WTC11 (cell line): ENCODE measurements around the gene MRPL52. TPM values are rescaled to one million over a fixed set of nuclear protein-coding genes. Genes with fewer than 3 reads are reported as not detected.

ENCODE experiments used
- ATAC-seq: fragments of 200-7000 bp; cut with Tn5 transposase; 2 replicates; pipeline ENCODE4 v1.10.0; 2021; ENCODE audit warnings: mild to moderate bottlenecking, moderate library complexity
- CTCF ChIA-PET: fragments of 300-600 bp; sonication (Branson Sonifier 250); formaldehyde crosslinking; loops from one replicate; lab custom pipeline; 2021; ENCODE audit warnings: antibody characterized with exemption; lab: Charles Lee
- POLR2A ChIA-PET: fragments of 350-600 bp; sonication (Branson Sonifier 250); formaldehyde crosslinking; loops from one replicate; lab custom pipeline; 2021; ENCODE audit warnings: antibody characterized with exemption; lab: Charles Lee
- DNase-seq: peaks from one replicate; pipeline ENCODE4 v3.0.0; 2021; ENCODE audit warnings: low spot score
- H3K27ac Mint-ChIP-seq: 2 replicates; pipeline ENCODE4 v1.8.0; 2021; ENCODE audit warnings: mixed read lengths
- H3K27me3 Mint-ChIP-seq: 2 replicates; pipeline ENCODE4 v1.8.0; 2021; ENCODE audit warnings: low read depth, mild to moderate bottlenecking, moderate library complexity, mixed read lengths
- H3K36me3 Mint-ChIP-seq: 2 replicates; pipeline ENCODE4 v1.8.0; 2021; ENCODE audit warnings: mixed read lengths
- H3K4me1 Mint-ChIP-seq: 2 replicates; pipeline ENCODE4 v1.8.0; 2022; ENCODE audit warnings: mixed read lengths
- H3K4me3 Mint-ChIP-seq: 2 replicates; pipeline ENCODE4 v1.8.0; 2021; ENCODE audit warnings: mild to moderate bottlenecking, moderate library complexity, mixed read lengths
- H3K9me3 Mint-ChIP-seq: 2 replicates; pipeline ENCODE4 v1.8.0; 2021; ENCODE audit warnings: mixed read lengths
- ATF1 ChIP-seq: sonication (generic); formaldehyde crosslinking; IDR thresholded peaks from 2 replicates; pipeline ENCODE4 v1.8.1; 2023; ENCODE audit warnings: mild to moderate bottlenecking, moderate library complexity, missing genetic modification reagents
- ESRRA ChIP-seq: sonication (generic); formaldehyde crosslinking; IDR thresholded peaks from 2 replicates; pipeline ENCODE4 v1.8.1; 2022; ENCODE audit warnings: mild to moderate bottlenecking, missing genetic modification reagents, borderline replicate concordance
- IRF2 ChIP-seq: sonication (generic); formaldehyde crosslinking; IDR thresholded peaks from 2 replicates; pipeline ENCODE4 v1.8.0; 2022; ENCODE audit warnings: low read depth, missing genetic modification reagents, borderline replicate concordance
- JAZF1 ChIP-seq: fragments of 250-450 bp; sonication (Bioruptor Pico); IDR thresholded peaks from 2 replicates; pipeline ENCODE4 v1.9.0; 2021; ENCODE audit warnings: moderate library complexity, mild to moderate bottlenecking, inconsistent platforms
- MXD4 ChIP-seq: fragments of 250-450 bp; sonication (Bioruptor Pico); IDR thresholded peaks from 2 replicates; pipeline ENCODE4 v1.8.0; 2021; ENCODE audit warnings: mild to moderate bottlenecking, moderate library complexity, borderline replicate concordance
- SOX15 ChIP-seq: fragments of 250-450 bp; sonication (Bioruptor Pico); IDR thresholded peaks from 2 replicates; pipeline ENCODE4 v1.9.0; 2021; ENCODE audit warnings: mild to moderate bottlenecking
- ZBTB21 ChIP-seq: sonication (generic); formaldehyde crosslinking; IDR thresholded peaks from 2 replicates; pipeline ENCODE4 v1.8.1; 2023; ENCODE audit warnings: mild to moderate bottlenecking, missing genetic modification reagents, borderline replicate concordance
- ZNF219 ChIP-seq: sonication (generic); formaldehyde crosslinking; IDR thresholded peaks from 2 replicates; pipeline ENCODE4 v1.8.0; 2023; ENCODE audit warnings: missing genetic modification reagents, mild to moderate bottlenecking, borderline replicate concordance
- ZNF263 ChIP-seq: sonication (generic); formaldehyde crosslinking; IDR thresholded peaks from 2 replicates; pipeline ENCODE4 v1.8.1; 2022; ENCODE audit warnings: low read depth, mild to moderate bottlenecking, moderate library complexity, missing genetic modification reagents
- ZNF317 ChIP-seq: sonication (generic); formaldehyde crosslinking; IDR thresholded peaks from 2 replicates; pipeline ENCODE4 v1.8.1; 2023; ENCODE audit warnings: low read depth, mild to moderate bottlenecking, moderate library complexity, missing genetic modification reagents, borderline replicate concordance
- total RNA-seq: library from RNA; stranded (reverse); gene quantifications from 3 replicates; pipeline ENCODE4 v1.2.3, GENCODE V29; 2021
- TF ChIP-seq, protein P1 (sequence below): sonication (generic); formaldehyde crosslinking; IDR thresholded peaks from 2 replicates; pipeline ENCODE4 v1.8.1; 2022; ENCODE audit warnings: low read depth, mild to moderate bottlenecking, moderate library complexity, missing genetic modification reagents, borderline replicate concordance
- TF ChIP-seq, protein P2 (sequence below): fragments of 250-450 bp; sonication (Bioruptor Pico); IDR thresholded peaks from 2 replicates; pipeline ENCODE4 v1.9.0; 2021; ENCODE audit warnings: mild to moderate bottlenecking, borderline replicate concordance
- TF ChIP-seq, protein P3 (sequence below): fragments of 250-450 bp; sonication (Bioruptor Pico); conservative IDR thresholded peaks from 2 replicates; pipeline ENCODE4 v1.9.0; 2021; ENCODE audit warnings: mild to moderate bottlenecking
- TF ChIP-seq, protein P4 (sequence below): sonication (generic); formaldehyde crosslinking; IDR thresholded peaks from 2 replicates; pipeline ENCODE4 v1.8.1; 2022; ENCODE audit warnings: low read depth, missing genetic modification reagents, borderline replicate concordance
- TF ChIP-seq, protein P5 (sequence below): fragments of 250-450 bp; sonication (Bioruptor Pico); IDR thresholded peaks from 2 replicates; pipeline ENCODE4 v1.9.0; 2021; ENCODE audit warnings: moderate library complexity, mild to moderate bottlenecking, inconsistent platforms, borderline replicate concordance
- TF ChIP-seq, protein P6 (sequence below): sonication (generic); formaldehyde crosslinking; IDR thresholded peaks from 2 replicates; pipeline ENCODE4 v1.8.0; 2023; ENCODE audit warnings: missing genetic modification reagents, mild to moderate bottlenecking, borderline replicate concordance

The MRPL52 gene
- total RNA-seq, 1 experiment from 2014 or later = 170 TPM

DNA sequence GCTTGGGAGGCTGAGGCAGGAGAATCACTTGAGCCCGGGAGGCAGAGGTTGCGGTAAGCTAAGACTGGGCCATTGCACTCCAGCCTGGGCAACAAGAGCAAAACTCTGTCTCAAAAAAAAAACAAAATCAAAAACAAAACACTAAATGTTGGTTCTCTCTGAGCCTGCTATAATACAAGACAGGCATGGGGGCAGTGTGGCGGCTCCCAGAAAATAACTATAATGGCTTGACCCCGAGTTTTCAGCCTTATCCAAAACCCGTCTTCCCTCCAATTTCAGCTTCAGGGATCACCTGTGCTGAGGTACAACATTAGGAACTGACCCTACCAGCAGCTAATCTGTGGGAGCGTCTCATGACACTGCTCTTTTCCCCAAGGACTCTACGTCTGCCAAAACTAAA lies 15.3 kb upstream of the MRPL52 start:
- no peaks in the 10 kb centered on the region for H3K27me3 Mint-ChIP-seq
- CTCF ChIA-PET = interaction anchor here (0.9 to 2.8 kb wide), 5 partner anchors 8 to 244 kb away, joined by 3 to 30 read pairs (median 8); no protein-coding TSS in a partner anchor
- no peak for TF ChIP-seq SOX15 (CRISPR knock-in tag)
- TF ChIP-seq, protein P1, sequence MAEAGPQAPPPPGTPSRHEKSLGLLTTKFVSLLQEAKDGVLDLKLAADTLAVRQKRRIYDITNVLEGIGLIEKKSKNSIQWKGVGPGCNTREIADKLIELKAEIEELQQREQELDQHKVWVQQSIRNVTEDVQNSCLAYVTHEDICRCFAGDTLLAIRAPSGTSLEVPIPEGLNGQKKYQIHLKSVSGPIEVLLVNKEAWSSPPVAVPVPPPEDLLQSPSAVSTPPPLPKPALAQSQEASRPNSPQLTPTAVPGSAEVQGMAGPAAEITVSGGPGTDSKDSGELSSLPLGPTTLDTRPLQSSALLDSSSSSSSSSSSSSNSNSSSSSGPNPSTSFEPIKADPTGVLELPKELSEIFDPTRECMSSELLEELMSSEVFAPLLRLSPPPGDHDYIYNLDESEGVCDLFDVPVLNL (CRISPR knock-in tag) = no peak
- no peak for TF ChIP-seq ZNF219 (CRISPR knock-in tag)
- TF ChIP-seq, protein P2, sequence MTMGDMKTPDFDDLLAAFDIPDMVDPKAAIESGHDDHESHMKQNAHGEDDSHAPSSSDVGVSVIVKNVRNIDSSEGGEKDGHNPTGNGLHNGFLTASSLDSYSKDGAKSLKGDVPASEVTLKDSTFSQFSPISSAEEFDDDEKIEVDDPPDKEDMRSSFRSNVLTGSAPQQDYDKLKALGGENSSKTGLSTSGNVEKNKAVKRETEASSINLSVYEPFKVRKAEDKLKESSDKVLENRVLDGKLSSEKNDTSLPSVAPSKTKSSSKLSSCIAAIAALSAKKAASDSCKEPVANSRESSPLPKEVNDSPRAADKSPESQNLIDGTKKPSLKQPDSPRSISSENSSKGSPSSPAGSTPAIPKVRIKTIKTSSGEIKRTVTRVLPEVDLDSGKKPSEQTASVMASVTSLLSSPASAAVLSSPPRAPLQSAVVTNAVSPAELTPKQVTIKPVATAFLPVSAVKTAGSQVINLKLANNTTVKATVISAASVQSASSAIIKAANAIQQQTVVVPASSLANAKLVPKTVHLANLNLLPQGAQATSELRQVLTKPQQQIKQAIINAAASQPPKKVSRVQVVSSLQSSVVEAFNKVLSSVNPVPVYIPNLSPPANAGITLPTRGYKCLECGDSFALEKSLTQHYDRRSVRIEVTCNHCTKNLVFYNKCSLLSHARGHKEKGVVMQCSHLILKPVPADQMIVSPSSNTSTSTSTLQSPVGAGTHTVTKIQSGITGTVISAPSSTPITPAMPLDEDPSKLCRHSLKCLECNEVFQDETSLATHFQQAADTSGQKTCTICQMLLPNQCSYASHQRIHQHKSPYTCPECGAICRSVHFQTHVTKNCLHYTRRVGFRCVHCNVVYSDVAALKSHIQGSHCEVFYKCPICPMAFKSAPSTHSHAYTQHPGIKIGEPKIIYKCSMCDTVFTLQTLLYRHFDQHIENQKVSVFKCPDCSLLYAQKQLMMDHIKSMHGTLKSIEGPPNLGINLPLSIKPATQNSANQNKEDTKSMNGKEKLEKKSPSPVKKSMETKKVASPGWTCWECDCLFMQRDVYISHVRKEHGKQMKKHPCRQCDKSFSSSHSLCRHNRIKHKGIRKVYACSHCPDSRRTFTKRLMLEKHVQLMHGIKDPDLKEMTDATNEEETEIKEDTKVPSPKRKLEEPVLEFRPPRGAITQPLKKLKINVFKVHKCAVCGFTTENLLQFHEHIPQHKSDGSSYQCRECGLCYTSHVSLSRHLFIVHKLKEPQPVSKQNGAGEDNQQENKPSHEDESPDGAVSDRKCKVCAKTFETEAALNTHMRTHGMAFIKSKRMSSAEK = no peak
- TF ChIP-seq, protein P3, sequence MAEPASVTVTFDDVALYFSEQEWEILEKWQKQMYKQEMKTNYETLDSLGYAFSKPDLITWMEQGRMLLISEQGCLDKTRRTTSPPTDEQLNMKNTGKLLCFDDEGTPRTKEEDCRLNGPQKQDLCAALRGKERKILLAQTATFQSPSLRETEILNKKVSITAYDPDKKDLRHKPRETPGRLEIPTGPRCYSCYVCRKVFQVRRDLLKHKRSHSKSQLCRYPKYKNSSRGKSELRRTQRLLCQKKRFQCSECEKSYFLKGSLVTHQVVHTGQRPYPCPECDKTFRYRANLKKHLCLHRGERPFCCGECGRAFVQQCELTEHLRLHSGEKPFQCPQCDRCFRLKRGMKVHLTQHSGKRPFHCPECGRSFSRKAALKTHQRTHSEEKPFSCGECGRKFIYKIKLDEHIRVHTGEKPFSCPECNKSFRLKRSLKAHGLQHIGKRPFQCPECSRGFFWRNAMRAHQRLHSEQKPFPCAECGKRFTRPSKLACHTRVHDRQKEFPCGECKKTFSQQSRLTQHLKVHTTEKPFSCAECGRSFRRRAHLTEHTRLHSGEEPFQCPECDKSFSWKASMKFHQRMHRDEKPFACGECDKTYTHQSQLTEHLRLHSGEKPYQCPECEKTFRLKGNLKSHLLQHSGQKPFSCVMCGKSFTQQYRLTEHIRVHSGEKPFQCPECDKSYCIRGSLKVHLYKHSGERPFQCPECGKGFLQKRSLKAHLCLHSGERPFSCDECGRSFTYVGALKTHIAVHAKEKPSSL (CRISPR knock-in tag) = no peak
- TF ChIP-seq ZNF263 = no peak
- TF ChIP-seq ESRRA (CRISPR knock-in tag) = no peak
- TF ChIP-seq ATF1 (CRISPR knock-in tag) = no peak
- no peak for TF ChIP-seq ZBTB21 (CRISPR knock-in tag)
- no peak for TF ChIP-seq JAZF1 (CRISPR knock-in tag)
- no peak for TF ChIP-seq IRF2 (CRISPR knock-in tag)
- H3K36me3 Mint-ChIP-seq = no peaks in the 10 kb centered on the region
- H3K9me3 Mint-ChIP-seq = no peaks in the 10 kb centered on the region
- peaks cover 33% of the 10 kb centered on the region for H3K4me1 Mint-ChIP-seq
- no peak overlapping the region for H3K4me3 Mint-ChIP-seq
- ATAC-seq (no peak), DNase-seq (no peak)
- POLR2A ChIA-PET = interaction anchor here (0.7 to 2.3 kb wide), 3 partner anchors 8 to 129 kb away, joined by 3 to 10 read pairs (median 5); no protein-coding TSS in a partner anchor
- no peak overlapping the region for H3K27ac Mint-ChIP-seq

DNA sequence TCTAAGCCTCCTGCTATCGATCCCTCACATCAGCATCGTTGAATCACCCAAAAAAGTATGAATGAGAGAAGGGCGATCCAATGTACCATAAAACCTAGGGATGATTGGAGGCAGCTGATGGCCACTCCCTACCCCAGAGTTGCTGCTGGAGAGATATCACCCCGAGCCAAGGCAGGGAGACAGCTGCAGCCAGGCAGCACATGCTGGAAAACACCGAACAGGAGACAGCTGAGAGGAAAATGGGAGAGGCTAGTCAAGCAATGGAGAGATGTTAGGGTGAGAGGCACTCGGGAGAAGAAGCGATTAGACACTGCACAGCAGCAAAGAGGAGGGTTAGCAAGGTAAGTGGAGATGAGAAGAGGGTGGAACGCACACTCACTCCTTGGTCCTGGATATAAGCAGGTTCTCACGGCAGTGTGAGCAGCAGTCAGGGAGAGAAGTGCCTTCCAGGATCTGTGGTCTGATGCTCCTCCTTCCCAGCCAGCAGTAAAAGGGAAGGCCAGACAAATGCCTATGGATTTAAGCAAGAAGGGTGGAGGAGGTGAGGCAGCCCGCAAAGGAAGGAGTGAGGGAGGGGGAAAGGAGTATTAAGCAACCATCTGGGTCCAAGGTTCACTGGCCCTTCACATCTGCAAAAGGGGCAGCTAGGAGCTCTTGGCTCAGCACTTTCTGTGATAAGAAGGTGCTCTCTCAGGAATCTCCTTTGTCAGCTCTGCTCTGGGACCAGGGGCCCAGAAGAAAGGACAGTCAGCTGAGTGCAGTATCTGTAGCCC lies 14.6 kb upstream of the MRPL52 start, which contains the start of gene SLC7A7:
Gene SLC7A7 (minus strand): TSS at position 495 of the 773 bp plus-strand sequence. CDS start 2,037 bp downstream, outside the sequence.
- peak within 1 kb of the TSS; percentile 24; the same call in 1 of the 2 replicates for H3K27ac Mint-ChIP-seq
- CTCF ChIA-PET = interaction anchor here (0.6 to 2.8 kb wide), 8 partner anchors 7 to 259 kb away, joined by 3 to 30 read pairs (median 4); partner anchors contain the start of genes LRP10 and OR6J1
- POLR2A ChIA-PET = interaction anchor here (0.7 kb wide), 1 partner anchor 130 kb away, joined by 3 read pairs; no protein-coding TSS in a partner anchor
- DNase-seq = no peak
- TF ChIP-seq, protein P4, sequence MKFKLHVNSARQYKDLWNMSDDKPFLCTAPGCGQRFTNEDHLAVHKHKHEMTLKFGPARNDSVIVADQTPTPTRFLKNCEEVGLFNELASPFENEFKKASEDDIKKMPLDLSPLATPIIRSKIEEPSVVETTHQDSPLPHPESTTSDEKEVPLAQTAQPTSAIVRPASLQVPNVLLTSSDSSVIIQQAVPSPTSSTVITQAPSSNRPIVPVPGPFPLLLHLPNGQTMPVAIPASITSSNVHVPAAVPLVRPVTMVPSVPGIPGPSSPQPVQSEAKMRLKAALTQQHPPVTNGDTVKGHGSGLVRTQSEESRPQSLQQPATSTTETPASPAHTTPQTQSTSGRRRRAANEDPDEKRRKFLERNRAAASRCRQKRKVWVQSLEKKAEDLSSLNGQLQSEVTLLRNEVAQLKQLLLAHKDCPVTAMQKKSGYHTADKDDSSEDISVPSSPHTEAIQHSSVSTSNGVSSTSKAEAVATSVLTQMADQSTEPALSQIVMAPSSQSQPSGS (CRISPR knock-in tag) = no peak
- TF ChIP-seq MXD4 (CRISPR knock-in tag) (no peak), ZNF317 (no peak)
- TF ChIP-seq, protein P5, sequence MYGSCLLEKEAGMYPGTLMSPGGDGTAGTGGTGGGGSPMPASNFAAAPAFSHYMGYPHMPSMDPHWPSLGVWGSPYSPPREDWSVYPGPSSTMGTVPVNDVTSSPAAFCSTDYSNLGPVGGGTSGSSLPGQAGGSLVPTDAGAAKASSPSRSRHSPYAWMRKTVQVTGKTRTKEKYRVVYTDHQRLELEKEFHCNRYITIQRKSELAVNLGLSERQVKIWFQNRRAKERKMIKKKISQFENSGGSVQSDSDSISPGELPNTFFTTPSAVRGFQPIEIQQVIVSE (CRISPR knock-in tag) = no peak
- TF ChIP-seq, protein P6, sequence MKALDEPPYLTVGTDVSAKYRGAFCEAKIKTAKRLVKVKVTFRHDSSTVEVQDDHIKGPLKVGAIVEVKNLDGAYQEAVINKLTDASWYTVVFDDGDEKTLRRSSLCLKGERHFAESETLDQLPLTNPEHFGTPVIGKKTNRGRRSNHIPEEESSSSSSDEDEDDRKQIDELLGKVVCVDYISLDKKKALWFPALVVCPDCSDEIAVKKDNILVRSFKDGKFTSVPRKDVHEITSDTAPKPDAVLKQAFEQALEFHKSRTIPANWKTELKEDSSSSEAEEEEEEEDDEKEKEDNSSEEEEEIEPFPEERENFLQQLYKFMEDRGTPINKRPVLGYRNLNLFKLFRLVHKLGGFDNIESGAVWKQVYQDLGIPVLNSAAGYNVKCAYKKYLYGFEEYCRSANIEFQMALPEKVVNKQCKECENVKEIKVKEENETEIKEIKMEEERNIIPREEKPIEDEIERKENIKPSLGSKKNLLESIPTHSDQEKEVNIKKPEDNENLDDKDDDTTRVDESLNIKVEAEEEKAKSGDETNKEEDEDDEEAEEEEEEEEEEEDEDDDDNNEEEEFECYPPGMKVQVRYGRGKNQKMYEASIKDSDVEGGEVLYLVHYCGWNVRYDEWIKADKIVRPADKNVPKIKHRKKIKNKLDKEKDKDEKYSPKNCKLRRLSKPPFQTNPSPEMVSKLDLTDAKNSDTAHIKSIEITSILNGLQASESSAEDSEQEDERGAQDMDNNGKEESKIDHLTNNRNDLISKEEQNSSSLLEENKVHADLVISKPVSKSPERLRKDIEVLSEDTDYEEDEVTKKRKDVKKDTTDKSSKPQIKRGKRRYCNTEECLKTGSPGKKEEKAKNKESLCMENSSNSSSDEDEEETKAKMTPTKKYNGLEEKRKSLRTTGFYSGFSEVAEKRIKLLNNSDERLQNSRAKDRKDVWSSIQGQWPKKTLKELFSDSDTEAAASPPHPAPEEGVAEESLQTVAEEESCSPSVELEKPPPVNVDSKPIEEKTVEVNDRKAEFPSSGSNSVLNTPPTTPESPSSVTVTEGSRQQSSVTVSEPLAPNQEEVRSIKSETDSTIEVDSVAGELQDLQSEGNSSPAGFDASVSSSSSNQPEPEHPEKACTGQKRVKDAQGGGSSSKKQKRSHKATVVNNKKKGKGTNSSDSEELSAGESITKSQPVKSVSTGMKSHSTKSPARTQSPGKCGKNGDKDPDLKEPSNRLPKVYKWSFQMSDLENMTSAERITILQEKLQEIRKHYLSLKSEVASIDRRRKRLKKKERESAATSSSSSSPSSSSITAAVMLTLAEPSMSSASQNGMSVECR (CRISPR knock-in tag) = no peak
- H3K4me3 Mint-ChIP-seq = no peak within 1 kb of the TSS
- H3K4me1 Mint-ChIP-seq = peaks cover 40% of the 10 kb centered on the region
- H3K9me3 Mint-ChIP-seq = no peaks in the 10 kb centered on the region
- no peaks in the 10 kb centered on the region for H3K36me3 Mint-ChIP-seq
- peak; percentile 24 for ATAC-seq
- no peaks in the 10 kb centered on the region for H3K27me3 Mint-ChIP-seq
